Measurements from ENCODE around the gene SH3BGRL3. TPM values are rescaled to one million over a fixed set of nuclear protein-coding genes. Genes with fewer than 3 reads are reported as not detected.
"Not testable (repeated sequence)": the region's sequence is repeated elsewhere in the genome, so short reads cannot be mapped to it uniquely, and the experiment has no call there.

The SH3BGRL3 gene
- total RNA-seq, 2 donors from 2014 or later: 361 to 478 TPM

DNA sequence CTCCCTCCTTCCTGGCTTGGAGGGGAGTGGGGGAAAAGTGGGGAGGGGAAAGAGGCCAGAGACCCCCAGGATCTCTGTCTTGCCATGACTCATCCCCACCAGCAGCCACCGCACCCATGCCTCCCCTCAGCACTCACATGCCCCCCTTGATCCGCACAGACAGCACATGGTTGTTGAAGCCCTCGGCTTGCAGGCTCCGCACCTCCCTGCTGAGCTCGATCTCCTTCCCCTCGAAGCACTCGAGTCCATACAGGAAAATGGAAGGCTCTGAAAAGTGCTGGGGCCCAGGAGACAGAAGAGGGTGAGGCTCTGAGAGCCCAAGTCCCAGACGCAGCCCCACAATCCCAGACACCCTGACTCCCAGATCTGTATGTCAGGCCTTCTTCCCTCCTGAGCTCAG is 48.7 kb downstream of the SH3BGRL3 start:
- DNase-seq: no peak
- H3K36me3 ChIP-seq: no peaks in the 10 kb centered on the region
- TF ChIP-seq, protein P1, sequence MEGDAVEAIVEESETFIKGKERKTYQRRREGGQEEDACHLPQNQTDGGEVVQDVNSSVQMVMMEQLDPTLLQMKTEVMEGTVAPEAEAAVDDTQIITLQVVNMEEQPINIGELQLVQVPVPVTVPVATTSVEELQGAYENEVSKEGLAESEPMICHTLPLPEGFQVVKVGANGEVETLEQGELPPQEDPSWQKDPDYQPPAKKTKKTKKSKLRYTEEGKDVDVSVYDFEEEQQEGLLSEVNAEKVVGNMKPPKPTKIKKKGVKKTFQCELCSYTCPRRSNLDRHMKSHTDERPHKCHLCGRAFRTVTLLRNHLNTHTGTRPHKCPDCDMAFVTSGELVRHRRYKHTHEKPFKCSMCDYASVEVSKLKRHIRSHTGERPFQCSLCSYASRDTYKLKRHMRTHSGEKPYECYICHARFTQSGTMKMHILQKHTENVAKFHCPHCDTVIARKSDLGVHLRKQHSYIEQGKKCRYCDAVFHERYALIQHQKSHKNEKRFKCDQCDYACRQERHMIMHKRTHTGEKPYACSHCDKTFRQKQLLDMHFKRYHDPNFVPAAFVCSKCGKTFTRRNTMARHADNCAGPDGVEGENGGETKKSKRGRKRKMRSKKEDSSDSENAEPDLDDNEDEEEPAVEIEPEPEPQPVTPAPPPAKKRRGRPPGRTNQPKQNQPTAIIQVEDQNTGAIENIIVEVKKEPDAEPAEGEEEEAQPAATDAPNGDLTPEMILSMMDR (IDR thresholded peaks at IDR 0.05): no peak
- H3K9ac ChIP-seq (ENCODE audit: low read depth in 2 of 2, low read length in 2 of 2): no peak overlapping the region
- no peak overlapping the region for H3K4me3 ChIP-seq
- H3K27me3 ChIP-seq: no peaks in the 10 kb centered on the region
- intact Hi-C loops (cut with DNase I): loop anchor here (10.0 kb wide), 1 partner anchor 164 kb away; the partner anchor contains the start of genes C1orf232 and ZNF593
- no peak overlapping the region for H3K27ac ChIP-seq
- no peaks in the 10 kb centered on the region for H3K9me3 ChIP-seq
- H3K4me1 ChIP-seq: no peaks in the 10 kb centered on the region

DNA sequence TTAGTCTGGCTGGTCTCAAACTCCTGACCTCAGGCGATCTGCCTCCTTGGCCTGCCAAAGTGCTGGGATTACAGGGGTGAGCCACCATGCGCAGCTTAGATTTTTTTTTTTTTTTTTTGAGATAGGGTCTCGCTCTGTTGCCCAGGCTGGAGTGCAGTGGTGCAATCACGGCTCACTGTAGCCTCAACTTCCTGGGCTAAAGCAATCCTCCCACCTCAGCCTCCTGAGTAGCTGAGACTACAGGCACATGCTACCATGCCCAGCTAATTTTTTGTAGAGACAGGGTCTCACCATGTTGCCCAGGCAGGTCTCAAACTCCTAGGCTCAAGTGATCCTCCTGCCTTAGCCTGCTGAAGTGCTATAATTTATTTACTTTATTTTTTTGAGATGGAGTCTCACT is 49.5 kb downstream of the SH3BGRL3 start:
- intact Hi-C loops (cut with DNase I): loop anchor here (10.0 kb wide), 1 partner anchor 165 kb away; the partner anchor contains the start of genes C1orf232 and ZNF593
- H3K27ac ChIP-seq; H3K4me3 ChIP-seq; H3K36me3 ChIP-seq; DNase-seq; H3K9me3 ChIP-seq; H3K4me1 ChIP-seq; H3K9ac ChIP-seq (ENCODE audit: low read depth in 2 of 2, low read length in 2 of 2); H3K27me3 ChIP-seq: not testable (repeated sequence)

DNA sequence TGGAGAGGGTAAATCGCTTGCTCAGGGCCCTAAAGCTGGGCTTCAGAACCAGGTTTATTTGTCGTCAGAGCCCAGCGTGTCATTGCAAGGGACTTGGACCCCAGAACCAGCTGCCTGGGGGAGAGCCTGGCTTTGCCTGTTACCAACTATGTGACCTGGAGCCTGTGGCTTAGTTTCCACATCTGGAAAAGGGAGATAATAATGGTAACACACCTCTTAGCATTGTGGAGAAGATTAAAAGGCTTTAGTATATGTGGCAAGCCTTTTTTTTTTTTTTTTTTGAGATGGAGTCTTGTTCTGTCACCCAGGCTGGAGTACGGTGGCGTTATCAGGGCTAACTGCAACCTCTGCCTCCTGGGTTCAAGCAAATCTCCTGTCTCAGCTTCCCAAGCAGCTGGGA is 50.4 kb downstream of the SH3BGRL3 start:
- Histone ChIP-seq H3K4me3 (no peak overlapping the region), H3K9me3 (no peaks in the 10 kb centered on the region), H3K36me3 (no peaks in the 10 kb centered on the region), H3K27ac (no peak overlapping the region), H3K27me3 (no peaks in the 10 kb centered on the region), H3K9ac (ENCODE audit: low read depth in 2 of 2, low read length in 2 of 2) (no peak overlapping the region), H3K4me1 (no peaks in the 10 kb centered on the region)
- TF ChIP-seq, protein P1 (IDR thresholded peaks at IDR 0.05): no peak
- intact Hi-C loops (cut with DNase I): no loop called here
- DNase-seq: no peak

Other genes starting within 250 kb of the SH3BGRL3 start
- gene SLC30A2, start 234.0 kb upstream of the SH3BGRL3 start, total RNA-seq: under 1 TPM; 0.27 to 0.42 TPM
- gene TRIM63, start 212.5 kb upstream of the SH3BGRL3 start, total RNA-seq: under 1 TPM in 1 of 2 donors, not detected in 1; 0.15 TPM
- 10 to 100 TPM; 12.5 to 14.8 TPM for gene PDIK1L, start 168.3 kb upstream of the SH3BGRL3 start, total RNA-seq
- gene FAM110D, start 121.0 kb upstream of the SH3BGRL3 start, total RNA-seq: 1 to 10 TPM in 1 of 2 donors, under 1 TPM in 1; 0.57 to 1.1 TPM
- not detected for gene C1orf232, start 111.1 kb upstream of the SH3BGRL3 start, total RNA-seq
- 10 to 100 TPM; 22.0 to 47.7 TPM for gene ZNF593, start 110.2 kb upstream of the SH3BGRL3 start, total RNA-seq
- gene ZNF593OS, start 108.3 kb upstream of the SH3BGRL3 start, total RNA-seq: not detected
- 10 to 100 TPM; 35.3 to 46.8 TPM for gene CNKSR1, start 102.6 kb upstream of the SH3BGRL3 start, total RNA-seq
- gene CATSPER4, start 89.5 kb upstream of the SH3BGRL3 start, total RNA-seq: not detected
- gene CEP85, start 45.9 kb upstream of the SH3BGRL3 start, total RNA-seq: 10 to 100 TPM; 10.7 to 18.8 TPM
- 10 to 100 TPM in 1 of 2 donors, 1 to 10 TPM in 1; 8.7 to 25.7 TPM for gene UBXN11, start 26.6 kb downstream of the SH3BGRL3 start, total RNA-seq
- gene CD52, start 37.9 kb downstream of the SH3BGRL3 start, total RNA-seq: 10 to 100 TPM in 1 of 2 donors, 1 to 10 TPM in 1; 9.4 to 13.1 TPM
- gene CRYBG2, start 74.0 kb downstream of the SH3BGRL3 start, total RNA-seq: 10 to 100 TPM; 12.8 to 30.3 TPM
- under 1 TPM in 1 of 2 donors, not detected in 1; 0.47 TPM for gene ZNF683, start 92.7 kb downstream of the SH3BGRL3 start, total RNA-seq
- 1 to 10 TPM in 1 of 2 donors, not detected in 1; 1.4 TPM for gene LIN28A, start 130.7 kb downstream of the SH3BGRL3 start, total RNA-seq
- gene DHDDS, start 152.2 kb downstream of the SH3BGRL3 start, total RNA-seq: 10 to 100 TPM; 83.5 to 88.5 TPM
- gene HMGN2, start 192.4 kb downstream of the SH3BGRL3 start, total RNA-seq: 100 to 1,000 TPM; 332 to 758 TPM
- 100 to 1,000 TPM; 174 to 198 TPM for gene RPS6KA1, start 249.7 kb downstream of the SH3BGRL3 start, total RNA-seq